GM21381 (cell line): ENCODE results near the gene CASK.
A peak's percentile ranks its signal among the peaks of the same experiment; 100 is the strongest.
"Not testable (repeated sequence)": the region's sequence is repeated elsewhere in the genome, so short reads cannot be mapped to it uniquely, and the experiment has no call there.

ENCODE experiments used
- ATAC-seq: cut with Tn5 transposase; IDR thresholded peaks from one replicate; pipeline ENCODE4 v1.9.1; 2021; ENCODE audit warnings: mild to moderate bottlenecking, moderate library complexity; ENCODE audit not compliant: unreplicated experiment

The CASK gene

GRCh38 chrX:41703574-41704029 is 219.8 kb downstream of the CASK start:
- ATAC-seq = no peak

DNA sequence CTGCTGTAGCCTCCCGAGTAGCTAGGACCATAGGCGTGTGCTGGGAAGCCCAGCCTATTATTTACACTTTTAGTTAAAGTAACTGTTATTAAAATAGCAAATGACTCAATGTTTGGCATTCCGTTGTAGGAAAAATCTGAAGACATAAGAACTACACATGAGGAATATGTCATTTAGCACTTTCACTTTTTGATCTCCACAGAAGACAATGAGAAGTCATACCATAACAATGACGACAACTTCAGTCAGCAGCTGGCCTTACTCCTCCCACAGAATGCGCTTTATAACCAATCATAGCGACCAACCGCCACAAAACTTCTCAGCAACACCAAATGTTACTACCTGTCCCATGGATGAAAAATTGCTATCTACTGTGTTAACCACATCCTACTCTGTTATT is 227.9 kb downstream of the CASK start:
- ATAC-seq = no peak

DNA sequence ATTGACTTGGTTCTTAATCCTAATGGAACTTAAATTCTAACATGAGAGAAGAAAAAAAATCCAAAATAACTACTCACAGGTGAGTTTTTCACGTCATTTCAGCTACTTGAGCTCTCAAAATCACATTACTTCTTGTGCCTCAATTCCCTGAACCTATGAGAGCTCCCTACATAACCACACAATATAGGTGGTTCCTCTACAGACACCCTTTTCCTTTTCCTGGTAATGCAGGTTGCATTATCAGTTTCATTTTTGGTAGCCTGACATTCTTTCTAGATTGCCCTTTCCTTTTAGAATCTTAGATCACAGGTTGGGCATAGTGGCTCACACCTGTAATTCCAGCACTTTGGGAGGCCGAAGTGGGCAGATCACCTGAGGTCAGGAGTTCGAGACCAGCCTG is 230.3 kb downstream of the CASK start:
- no peak for ATAC-seq

GRCh38 chrX:41692162-41692749 is 231.1 kb downstream of the CASK start:
- ATAC-seq = no peak

- no peak for ATAC-seq
These were observed 233.6 kb downstream of the CASK start for GRCh38 chrX:41689711-41690110.

- ATAC-seq = no peak
These were observed 234.5 kb downstream of the CASK start, which contains the start of gene GPR34 for GRCh38 chrX:41688835-41689234. Gene GPR34 (plus strand): TSS chrX:41688973. CDS start chrX:41695634, 6,661 bp downstream.

DNA sequence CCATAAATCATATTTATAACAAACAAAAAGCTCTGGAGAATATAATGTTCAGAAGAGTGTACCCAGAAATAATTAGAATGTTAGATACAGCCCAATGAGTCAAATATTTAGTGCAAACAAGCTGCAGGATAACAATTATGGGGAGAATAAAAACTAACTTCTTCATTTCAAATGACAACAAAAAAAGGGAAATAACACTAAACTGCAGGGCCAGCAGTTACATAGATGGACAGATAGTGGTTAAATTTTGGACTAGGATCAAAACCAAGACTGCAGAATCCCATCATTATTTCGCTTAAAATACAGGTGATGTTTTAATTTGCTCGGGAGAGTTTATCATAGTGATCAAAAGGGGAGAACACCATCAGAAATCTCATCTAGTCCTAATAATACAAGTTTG is 235.2 kb downstream of the CASK start:
- ATAC-seq = no peak

- no peak for ATAC-seq
These were observed 236.6 kb downstream of the CASK start for GRCh38 chrX:41686788-41687187.

DNA sequence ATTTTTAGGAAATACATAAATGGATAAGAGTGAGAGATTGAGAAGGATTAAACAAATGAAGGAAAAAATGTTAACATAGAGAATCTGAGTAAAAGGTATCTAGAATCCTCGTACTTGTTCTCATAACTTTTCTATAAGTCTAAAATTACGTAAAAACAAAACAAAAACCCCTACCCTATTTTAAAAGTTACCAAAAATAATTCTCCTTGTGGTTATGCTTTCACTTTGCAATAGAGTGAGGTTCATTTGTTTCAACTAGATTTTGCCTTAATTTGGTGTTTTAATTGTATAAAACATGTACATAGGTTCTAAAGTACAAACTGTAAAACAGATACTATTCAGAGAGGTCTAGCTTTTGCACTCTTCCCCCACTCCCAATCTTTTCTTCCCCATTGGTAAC is 238.4 kb downstream of the CASK start:
- ATAC-seq = no peak

- no peak for ATAC-seq
These were observed 239.2 kb downstream of the CASK start for GRCh38 chrX:41684138-41684537.

DNA sequence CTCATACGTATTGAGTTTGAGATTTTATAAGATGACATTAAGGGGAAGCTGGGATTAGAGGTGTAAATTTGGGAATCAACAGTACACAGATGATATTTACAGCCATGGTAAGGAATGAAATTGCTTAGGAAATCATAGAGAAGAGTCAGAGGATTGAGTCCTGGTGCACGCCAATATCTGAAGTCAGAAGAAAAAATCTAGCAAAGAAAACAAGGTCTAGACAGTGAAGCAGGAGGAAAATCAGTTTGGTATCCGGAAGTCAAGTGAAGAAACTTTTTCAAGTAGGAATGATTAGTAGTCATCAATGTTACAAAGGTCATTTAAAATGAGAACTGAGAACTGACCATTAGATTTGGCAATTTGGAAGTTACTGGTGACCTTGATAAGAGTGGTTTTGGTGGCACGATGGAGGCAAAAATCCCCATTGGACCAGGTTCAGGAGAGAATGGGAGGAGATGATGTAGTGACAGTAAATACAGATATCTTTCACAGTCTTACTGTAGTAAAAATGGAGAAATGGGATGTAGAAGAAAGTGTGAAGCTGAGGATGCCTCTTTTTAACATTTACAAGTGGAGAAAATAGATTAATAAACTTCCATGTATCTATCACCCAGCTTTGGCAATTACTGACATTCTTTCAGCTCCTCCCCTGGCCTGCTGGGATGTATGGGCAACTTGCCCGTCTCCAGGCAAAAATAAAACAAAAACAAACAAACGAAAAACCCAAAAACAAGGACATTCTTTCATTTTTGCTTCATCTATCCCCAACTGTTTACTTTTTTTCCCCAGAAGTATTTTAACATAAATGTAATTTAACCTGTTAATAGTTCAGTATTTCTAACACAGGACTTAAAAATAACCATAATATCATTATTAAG is 245.9 kb downstream of the CASK start:
- no peak for ATAC-seq

GRCh38 chrX:41676361-41676760 is 247.0 kb downstream of the CASK start:
- not testable (repeated sequence) for ATAC-seq

DNA sequence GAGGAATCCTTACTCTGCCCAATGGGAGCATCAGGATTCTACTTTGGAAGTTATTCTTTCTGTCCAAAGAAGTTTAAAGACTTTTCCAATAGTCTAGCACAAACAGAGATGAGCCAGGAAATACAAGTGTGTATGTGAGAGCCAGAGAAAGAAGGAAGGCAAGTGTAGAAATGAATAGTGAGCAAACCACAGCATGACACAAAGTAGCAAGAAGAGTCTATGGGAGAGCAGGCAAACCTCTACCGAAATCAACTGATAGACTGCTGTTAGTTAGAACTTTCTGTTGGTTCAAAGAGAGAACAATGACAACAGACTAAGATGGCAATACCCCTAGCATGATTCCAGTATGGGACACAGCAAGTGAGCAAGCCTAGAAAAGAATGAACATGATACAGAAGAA is 250.7 kb downstream of the CASK start:
- no peak for ATAC-seq

DNA sequence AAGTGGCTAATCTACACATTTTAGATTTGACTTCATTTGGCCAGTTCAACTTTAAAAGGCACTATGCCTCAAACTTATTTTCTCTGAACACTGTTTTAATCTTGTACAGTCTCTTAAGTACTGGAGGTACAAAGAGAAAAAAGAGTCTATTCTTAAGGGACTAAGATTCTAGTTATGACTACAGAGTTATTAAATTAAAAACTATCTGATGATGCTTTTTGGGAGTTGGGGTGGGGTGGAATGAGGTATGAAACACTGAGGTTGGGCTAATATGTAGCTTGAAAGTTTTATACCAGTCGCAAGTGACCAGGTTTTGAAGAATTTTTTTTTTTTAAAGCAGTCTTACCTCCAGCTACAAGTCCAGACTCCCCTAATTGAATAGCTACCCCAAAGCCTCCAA is 252.3 kb downstream of the CASK start:
- no peak for ATAC-seq

DNA sequence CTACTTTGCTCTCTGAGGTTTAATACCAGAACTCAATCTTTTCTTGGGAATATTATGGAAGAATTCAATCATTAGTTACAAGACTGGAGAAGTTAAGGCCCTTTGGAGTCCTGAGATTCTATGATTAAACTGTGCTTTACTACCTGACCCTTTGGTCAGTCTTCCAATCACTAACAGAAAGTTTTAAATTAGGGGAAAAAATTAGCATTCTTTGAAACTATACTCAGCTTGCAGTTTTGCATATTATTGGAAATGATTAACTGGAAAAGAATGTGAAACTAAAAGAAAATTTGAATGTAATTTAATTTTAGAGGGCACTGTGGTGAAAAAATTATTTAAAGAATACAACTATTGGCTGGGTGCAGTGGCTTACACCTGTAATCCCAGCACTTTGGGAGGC is 253.2 kb downstream of the CASK start:
- no peak for ATAC-seq

DNA sequence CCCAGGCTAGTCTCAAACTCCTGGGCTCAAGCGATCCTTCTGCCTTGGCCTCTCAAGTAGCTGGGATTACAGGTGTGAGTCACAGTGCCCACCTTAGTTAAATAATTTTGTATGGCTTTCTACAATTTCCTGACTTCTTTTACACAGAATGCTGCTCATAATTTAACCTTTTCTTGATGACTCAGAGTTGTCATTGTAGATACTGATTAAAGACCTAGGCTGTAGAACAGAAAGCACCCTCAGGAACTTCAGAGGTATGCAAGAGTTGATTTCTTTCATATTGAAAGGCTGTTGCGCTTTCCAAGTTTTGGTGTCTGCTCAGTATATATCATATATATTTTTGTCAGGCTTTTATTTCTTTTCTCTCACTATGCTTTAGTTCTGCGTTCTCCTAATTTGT is 255.7 kb downstream of the CASK start:
- no peak for ATAC-seq

DNA sequence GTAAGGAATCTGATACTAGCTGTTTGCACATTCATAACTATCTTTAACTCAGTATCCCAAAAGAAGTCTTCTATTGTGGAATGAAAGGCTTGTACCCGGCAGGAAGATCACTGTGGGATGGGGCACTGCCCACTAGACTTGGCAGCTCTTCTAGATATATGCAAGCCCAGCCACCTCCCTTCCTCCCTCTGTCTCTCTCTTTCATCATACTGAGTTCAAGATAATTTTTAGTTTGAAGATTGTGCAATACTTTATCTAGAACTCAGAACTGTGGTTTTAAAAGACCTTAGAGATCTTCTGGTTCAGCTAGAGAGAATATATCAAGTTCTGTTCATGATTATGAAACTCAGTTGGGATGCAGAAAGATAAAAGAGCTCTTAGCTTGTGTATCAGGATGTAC is 257.1 kb downstream of the CASK start:
- ATAC-seq = no peak

DNA sequence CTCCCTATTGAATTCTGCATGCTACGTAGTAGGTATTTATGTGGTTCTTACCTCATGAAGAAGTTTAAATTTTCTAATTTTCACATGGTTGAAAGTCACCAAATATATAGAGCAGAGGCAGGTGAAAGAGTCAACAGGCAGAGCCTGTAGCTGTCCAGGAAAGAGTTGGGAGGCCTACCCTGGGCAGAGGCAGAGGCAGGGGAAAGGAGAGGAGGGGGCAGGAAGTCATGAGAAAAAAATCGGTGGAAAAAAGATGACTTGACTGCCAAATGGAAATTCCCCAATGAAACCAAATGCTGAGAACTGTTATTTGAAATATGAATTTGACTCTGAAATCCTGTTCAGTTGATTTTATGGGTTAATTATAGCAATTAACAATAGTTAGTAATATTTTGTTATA is 257.7 kb downstream of the CASK start:
- ATAC-seq = no peak

GRCh38 chrX:41664908-41665307 is 258.4 kb downstream of the CASK start:
- ATAC-seq = no peak

- ATAC-seq = peak; percentile 86
These were observed 258.9 kb downstream of the CASK start for GRCh38 chrX:41664375-41664901.

DNA sequence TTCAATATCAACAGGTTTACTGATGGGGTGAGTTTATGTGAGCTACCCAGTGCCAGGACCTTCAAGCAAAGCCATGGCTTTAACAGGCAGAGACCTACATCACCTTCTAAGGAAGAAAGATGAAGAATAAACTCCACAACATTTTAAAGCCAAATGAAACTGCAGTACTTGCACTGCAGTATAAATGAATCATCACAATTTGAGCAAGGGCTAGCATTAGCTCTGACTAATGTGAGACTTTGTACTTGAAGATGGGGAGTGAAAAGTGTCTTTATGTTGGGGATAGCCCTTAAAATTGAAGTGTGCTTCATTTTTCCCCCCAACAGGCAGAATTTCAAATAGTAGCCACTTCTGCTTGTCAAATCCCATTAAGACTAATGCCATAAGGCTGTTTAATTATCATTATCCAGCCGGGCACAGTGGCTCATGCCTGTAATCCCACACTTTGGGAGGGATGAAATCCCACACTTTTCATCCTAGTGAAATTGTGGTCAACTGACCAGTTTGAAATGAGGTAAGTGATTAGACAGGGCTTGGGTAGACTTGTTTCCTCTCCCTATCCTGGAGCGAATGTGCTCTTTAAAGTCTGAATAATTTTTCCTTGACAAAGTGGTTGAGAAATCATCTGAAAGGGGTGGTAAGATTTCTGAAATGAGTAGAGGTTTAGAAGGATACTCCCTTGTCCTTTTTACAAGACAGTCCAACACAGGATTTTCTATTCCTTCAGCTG is 261.8 kb downstream of the CASK start:
- ATAC-seq = no peak
